ENCODE data around the gene MRPL34.

GRCh38 chr19:17285415-17286135 is 20.1 kb upstream of the MRPL34 start:
- TF ChIP-seq CTCF (IDR thresholded peaks at IDR 0.05; ENCODE audit: low read depth, low read length, missing input control) (no peak), MAX (IDR thresholded peaks at IDR 0.05) (no peak), YY1 (IDR thresholded peaks at IDR 0.05) (no peak), EGR1 (IDR thresholded peaks at IDR 0.05; ENCODE audit: low read depth in 2 of 2) (no peak), ZBTB33 (IDR thresholded peaks at IDR 0.05) (no peak), GABPA (IDR thresholded peaks at IDR 0.05 in 1 of 2, conservative IDR thresholded peaks at IDR 0.05 in 1 of 2) (no peak), SP1 (IDR thresholded peaks at IDR 0.05) (no peak), REST (IDR thresholded peaks at IDR 0.05) (no peak), TAF1 (conservative IDR thresholded peaks at IDR 0.05) (no peak), JUND (IDR thresholded peaks at IDR 0.05) (no peak), FOXA2 (IDR thresholded peaks at IDR 0.05) (no peak), ATF3 (IDR thresholded peaks at IDR 0.05) (no peak), RAD21 (IDR thresholded peaks at IDR 0.05) (no peak)
